ENCODE measurements around the gene GPR146.
"Not testable (repeated sequence)": the region's sequence is repeated elsewhere in the genome, so short reads cannot be mapped to it uniquely, and the experiment has no call there.

Gene GPR146

DNA sequence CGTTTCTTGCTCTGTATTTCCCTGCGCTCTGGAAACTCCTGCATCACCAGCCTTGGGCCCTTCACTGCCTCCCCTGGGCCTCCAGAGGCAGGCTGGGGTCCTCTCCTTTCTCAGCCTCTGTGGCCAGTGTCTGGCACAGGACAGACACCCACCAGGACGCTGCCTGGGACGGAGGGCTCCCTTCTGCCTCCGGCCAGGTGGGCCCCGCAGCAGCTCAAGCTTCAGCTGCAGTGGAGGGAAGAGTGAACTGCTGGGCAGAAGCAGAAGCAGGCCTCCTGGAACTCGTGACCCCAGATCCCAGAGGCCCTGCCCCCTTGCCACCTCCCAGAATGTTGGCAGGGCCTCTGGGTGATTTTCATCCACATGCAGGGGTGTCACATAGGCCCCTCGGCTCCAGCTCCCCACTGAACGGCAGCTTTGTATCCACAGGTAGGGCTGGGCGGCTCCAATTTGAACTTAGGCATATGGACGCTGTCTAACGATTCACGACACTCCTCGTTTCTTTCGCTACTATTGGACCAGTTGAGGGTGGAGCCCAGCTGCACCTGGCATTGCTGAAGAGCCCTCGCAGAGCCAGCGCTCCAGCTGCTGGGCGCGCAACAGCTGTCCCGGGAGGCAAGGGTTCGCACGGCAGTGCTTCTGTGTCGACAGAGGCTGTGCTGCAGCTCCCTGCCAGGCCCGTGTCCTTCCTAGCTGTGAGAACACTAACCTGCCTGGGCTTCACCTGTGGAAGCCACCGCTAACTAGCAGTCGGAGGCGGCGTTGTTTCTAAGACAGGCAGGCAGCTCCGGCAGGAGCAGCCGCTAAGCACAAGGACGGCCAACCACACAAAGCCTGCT, 18.4 kb upstream of the GPR146 start:
- no peak for DNase-seq (ENCODE audit: low spot score)

DNA sequence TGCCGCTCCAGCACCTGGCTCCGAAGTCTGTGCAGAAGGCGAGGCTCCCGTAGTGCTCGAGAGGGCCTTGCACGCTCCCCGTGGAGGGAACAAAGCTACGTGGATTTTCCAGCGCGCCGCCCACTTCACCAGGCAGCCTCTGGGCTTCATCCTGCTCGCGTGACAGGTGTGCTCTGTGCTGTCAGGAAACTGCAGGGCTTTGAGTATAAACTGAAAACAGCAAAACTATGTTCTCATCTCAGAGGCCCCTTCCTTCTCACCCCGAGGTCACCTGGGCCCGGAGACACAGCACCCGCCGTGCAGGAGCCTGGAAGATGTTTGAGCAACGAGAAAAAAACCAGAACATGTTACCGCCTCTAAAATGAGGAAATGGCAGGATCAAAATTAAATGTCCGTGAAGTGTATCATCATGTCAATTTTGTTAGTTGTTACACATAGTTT, 17.6 kb upstream of the GPR146 start:
- DNase-seq (ENCODE audit: low spot score) = no peak

DNA sequence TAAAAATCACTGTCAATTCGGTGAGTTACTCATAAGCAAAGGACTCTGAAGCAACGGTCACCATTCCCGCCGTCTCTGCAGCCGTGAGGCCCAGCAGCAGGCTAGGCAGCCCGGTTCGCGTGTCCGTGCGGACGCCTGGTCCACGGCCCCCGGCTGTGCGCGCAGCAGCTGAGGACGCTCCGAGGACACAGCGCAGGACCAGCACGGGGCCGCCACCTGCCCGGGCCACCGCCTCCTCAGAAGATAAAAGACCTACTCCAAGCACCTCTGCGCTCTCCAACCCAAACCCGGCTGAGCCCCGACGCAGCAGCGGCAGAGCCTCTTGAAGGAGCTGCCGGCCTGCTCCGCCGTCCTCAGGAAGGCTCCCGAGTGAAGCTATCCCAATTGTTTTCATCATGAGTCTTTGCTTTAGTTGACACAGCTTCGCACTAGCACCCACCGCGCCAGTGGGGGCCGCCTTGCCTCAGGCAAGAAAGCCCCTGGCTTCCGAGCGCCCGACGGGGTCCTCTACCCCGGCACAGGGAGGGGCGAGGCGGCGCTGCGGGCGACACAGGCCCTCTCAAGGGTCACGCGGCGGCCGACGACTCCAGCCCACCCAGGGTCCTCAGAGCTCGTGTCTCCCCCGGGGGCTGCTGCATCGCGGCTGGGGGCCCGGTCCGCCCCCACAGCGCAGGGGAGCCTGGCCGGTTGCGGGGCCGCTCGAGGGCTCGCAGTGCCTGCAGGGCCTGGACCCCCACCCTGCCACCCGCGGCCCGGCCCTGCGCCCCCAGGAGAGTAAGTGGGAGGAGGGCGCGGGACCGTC, 16.9 kb upstream of the GPR146 start:
- no peak for DNase-seq (ENCODE audit: low spot score)

DNA sequence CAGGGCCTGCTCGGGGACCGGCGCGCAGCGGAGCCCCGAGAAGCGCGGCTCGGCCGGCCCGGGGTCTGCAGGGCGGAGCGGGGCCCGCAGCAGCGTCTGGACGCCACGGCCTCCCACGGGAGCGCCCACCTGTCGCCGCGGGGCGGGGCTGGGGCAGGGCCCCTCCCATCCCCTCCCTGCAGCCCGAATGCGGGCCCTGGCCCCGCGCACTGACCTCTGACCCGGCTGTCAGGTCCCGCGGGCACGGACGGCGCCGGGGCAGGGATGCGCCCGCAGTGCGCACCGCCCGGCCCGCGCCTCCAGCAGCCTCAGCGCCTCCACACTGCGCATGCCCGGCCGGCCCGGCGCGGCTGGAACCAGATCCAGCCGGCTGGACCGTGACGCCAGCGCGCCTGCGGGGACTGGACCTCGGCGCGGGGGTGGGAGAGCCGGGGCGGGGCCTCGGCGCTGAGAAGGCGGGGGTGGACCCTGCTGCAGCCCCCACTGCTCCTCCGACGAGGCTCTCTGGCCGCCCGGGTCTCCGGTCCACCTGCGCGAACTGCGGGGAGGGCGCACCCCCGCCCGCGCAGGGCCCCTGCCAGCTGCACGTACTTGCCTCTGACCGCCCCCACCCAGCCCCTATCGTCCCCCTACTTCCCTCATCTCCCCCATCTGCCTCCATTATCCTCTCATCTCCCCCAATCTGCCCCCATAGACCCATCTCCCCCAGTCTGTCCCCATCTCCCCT, 16.1 kb upstream of the GPR146 start:
- DNase-seq (ENCODE audit: low spot score) = peak; percentile 99

DNA sequence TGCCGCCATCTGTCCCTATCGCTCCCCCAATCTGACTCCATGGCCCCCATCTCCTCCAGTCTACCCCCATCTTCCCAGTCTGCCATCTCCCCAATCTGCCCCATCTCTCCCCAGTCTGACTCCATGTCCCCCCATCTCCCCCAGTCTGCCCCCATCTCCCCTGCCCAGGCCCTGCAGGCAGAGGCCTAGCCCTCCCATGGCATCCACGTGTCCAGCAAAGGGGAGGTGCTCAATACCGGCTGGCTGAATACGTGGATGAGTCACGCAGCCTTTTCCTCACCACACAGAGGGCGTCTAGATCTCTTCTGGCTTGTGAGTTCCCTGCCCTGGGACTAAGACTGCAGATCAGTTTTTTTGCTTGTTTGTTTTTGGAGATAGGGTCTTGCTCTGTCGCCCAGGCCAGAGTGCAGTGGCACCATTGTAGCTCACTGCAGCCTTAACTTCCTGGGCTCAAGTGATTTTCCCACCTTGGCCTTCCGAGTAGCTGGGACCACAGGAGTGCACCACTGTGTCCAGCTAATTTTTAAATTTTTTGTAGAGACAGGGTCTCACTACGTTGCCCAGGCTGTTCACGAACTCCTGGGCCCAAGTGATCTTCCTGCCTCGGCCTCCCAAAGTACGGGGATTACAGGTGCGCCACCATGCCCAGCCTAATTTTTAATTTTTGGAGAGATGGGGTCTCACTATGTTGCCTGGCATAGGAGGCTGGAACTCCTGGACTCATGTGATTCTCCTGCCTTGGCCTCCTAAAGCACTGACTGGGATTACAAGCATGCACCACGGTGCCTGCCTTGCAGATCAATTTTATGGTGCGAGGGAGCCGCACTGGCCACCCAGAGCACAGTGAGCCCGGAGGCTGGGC, 15.3 kb upstream of the GPR146 start:
- DNase-seq (ENCODE audit: low spot score) = peak; percentile 98

DNA sequence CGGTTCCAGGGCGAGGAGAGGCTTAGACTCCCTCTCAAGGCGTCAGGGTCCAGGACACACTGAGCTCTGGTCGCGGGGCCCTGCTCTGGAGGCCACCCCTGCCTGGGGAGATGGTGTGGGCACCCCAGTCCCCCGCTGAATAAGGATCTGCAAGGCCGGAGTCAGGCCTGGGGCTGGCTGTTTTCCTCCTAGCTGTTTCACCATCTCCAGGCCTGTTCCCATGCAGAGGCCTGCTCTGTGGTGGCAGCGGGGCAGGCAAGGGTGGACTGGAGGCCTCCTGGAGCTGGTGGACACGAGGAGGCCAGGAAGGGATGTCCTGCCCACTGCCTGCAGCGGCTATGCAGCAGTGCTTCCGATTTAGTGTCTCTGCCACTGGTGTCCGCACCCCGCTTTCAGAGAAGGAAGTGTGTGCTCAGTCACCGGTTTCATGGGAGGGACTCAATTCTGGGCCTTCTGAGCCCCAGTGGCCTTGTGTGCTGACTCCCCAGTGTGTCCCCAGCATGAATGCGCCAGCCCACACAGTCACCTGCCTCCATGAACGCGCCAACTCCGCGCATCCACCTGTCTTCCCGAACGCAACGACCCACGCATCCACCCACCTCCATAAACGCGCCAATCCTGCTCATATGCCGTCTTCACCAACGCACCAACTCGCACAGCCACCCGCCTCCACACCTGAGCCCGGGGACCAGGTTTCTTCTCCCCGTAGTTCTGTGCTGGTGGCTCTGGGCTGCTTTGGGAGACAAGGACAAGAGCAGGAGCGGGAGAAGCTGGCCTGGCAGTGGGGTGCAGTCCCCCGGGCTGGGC, 14.5 kb upstream of the GPR146 start:
- no peak for DNase-seq (ENCODE audit: low spot score)

DNA sequence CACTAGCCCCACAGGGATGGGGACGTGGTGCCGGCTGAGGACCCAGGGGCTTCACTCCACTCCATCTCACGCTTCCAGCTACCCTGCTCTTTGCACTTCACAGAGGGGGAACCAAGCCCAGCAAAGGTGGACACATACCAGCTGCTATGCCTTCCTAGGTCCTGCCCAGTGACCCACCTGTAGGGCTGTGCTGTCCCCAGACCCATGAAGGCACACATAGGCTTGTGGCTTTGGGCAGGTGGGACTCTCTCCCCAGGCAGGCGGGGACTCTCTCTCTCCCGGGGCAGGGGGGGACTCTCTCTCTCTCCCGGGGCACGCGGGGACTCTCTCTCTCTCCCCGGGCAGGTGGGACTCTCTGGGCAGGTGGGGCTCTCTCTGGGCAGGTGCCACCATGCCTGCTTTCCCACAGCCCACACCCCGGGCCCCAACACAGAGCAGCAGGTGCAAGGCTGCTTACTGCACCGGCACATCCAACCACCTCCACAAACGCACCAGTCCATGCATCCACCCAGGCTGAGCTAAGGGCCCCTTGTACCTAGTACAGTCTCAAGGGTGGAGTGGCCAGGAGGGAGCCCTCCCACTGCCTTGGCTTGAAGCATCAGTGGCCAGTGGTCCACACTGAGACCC, 13.8 kb upstream of the GPR146 start:
- DNase-seq (ENCODE audit: low spot score) = no peak

DNA sequence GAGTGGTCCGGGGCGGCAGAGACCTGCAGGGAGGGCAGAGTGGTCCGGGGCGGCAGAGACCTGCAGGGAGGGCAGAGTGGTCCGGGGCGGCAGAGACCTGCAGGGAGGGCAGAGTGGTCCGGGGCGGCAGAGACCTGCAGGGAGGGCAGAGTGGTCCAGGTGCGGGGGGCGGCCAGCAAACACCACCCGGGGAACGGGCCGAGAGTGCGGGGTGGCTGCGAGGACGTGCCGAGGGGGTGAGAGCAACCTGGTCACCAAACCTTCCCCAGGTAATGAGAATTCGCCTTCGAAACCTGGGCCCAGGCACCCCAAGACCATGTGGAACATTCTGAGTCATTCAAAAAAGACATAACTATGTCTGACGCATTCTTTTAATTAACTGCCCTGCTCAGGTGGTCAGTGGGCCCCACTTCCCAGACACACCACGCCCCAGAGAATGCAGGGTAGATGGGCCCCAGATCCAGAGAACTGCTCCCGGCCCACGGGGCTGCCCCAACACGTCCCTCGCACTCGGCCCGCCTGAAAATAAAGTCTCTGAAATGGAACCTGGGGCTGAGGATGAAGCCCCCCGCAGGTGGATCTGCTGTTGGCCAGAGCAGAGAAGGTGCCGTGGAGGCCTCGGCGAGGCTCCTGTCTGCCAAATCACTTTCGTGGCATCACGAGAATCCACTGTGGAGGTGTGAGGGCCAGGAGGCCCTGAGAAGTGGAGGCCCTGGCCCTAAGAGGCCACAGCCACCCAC, 12.5 kb upstream of the GPR146 start:
- no peak for DNase-seq (ENCODE audit: low spot score)

DNA sequence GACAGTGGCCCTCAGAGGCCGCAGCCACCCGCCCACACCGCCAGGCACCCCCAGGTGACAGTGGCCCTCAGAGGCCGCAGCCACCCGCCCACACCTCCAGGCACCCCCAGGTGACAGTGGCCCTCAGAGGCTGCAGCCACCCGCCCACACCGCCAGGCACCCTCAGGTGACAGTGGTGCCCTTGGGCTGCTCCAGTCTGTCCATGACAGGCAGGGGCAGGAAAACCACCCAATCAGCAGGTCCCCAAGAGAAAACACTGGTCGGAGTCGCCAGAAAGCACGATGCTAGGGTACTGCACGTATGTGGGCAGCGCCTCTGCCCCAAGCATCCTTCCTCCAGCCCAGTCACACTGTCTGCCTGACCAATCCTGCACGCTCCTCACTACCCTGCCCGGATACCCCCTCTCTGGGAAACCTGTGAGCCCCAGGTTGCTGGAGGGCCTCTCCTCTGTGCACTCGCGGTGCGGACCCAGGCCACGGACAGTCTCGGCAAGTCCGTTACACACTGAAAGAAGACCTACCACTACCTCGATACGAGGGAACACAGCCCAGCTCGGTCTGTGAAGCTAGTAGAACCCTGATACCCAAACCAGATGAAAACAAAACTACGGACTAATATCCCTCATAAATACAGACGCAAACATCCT, 11.7 kb upstream of the GPR146 start:
- no peak for DNase-seq (ENCODE audit: low spot score)

DNA sequence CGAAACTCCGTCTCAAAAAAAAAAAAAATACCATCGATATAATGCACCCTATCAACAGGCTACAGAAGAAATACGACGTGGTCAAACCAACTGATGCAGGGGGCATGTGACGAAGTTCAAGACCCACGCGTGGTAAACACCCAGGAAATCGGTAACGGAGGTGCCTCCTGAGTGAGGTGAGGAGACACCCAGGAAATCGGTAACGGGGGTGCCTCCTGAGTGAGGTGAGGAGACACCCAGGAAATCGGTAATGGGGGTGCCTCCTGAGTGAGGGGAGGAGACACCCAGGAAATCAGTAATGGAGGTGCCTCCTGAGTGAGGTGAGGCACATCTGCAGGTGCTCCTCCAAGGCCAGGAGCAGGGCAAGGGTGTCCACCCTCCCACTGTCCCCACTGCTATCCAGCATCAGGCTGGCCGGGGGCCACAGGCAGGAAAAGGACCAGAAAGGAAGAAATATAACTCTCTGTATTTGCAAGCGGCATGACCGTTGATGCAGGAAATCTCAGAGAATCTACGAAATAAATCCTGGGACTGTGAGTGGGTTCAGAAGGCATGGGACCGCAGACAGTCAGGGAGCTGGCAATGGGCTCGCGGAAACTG, 10.7 kb upstream of the GPR146 start:
- no peak for DNase-seq (ENCODE audit: low spot score)

DNA sequence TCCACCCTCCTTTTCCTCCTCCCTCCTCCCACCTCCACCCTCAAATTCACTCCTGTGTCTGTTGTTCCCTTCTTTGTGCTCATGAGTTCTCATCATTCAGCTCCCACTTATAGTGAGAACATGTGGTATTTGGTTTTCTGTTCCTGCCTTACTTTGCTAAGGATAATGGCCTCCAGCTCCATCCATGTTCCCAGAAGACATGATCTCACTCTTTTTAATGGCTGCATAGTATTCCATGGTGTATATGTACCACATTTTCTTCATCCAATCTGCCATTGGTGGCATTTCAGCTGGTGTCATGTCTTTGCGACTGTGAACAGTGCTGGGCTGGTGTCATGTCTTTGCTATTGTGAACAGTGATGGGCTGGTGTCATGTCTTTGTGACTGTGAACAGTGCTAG, 9.6 kb upstream of the GPR146 start:
- not testable (repeated sequence) for DNase-seq (ENCODE audit: low spot score)

DNA sequence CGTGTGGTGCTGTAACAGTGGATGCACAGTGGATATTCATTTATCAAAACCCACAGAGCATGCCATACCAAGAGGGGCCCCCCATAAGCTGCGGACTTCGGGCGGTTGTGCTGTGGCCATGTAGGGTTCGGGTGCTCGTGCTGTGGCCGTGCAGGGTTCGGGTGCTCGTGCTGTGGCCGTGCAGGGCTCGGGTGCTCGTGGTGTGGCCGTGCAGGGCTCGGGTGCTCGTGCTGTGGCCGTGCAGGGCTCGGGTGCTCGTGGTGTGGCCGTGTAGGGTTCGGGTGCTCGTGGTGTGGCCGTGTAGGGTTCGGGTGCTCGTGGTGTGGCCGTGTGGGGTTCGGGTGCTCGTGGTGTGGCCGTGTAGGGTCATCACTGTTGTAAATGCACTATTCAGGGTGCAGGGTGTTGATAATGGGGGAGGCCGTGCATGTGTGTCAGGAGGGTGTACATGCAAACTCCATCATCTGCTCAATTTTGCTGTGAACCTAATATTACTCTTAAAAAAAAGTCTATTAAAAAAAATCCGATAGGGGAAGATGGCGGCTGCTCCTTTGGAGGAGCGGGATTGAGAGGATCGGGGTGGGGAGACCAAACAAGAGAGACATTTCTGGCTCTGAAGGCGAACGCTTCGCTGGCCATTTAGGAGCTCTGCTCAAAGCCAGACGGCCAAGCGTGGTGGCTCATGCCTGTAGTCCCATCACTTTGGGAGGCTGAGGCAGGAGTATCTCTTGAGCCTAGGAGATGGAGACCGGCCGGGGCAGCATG, 8.0 kb upstream of the GPR146 start:
- not testable (repeated sequence) for DNase-seq (ENCODE audit: low spot score)

DNA sequence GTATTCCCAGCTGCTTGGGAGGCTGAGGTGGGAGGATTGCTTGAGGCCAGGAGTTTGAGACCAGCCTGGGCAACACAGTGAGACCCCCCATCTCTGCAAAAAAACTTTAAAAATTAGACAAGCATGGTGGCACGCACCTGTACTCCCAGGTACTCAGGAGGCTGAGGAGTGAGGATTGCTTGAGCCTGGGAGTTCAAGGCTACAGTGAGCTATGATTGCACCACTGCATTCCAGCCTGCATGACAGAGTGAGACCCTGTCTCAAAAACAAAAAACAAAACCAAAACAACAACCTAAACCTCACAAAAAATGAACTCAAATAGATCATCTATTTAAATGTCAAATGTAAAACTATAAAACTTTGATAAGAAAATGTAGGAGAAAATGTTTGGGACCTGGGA, 4.1 kb upstream of the GPR146 start:
- not testable (repeated sequence) for DNase-seq (ENCODE audit: low spot score)

DNA sequence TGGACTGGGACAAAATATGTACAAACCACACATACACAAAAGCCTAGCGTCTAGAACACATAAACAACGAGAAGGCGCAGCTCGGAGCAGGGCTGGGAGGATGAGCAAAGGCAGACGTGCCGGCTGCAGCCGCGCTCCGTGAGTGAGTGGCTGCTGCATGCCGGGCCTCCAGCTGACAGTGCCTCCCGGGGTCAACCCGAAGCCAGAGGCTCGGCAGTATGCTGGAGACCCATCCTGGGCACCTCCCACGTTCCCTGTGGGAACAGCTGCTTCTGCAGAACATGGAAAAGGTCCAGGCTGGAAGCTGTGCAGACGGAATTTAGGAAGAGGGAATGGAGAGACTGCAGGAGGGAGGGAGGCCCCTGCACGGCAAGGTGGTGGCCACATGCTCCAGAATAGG, 3.6 kb upstream of the GPR146 start:
- DNase-seq (ENCODE audit: low spot score) = no peak

DNA sequence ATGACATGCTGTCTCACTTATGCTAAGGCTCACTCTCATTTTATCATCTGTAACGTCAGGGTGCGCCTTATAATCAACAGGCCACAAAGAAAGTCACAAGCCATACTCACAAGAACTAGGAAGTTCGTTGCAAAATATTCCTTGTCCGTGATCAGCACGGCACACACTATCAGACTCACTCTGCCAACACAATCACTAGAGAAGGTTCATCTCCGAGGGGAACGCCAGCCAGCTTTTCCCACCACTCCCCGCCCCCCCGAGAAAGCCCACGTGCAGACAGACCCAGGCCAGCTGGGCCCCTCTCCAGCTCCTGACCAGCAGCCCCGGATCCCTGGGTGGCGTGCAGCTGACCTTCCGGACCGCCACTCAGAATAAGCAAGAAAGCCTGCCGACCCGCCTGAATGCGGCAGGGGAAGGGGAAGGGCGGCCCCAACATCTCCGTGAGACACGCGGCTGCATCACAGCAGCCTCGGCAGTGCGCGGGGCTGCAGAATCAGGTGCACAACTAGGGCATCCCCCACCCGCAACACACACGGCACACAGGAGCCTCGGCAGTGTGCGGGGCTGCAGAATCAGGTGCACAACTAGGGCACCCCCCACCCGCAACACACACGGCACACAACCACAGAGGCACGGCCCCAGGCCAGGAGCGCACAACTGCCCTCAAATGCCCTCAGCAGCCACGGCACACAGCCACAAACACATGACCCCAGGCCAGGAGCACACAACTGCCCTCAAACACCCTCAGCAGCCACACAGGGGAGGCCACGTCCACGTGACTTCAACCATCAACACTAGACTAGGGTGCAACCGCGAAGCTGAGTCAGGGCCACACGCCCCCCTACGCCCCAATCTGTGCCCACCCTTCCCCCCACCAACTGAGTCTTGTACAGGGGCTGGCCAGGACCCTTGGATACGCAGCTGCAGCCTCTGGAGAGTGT, 2.5 kb upstream of the GPR146 start:
- no peak for DNase-seq (ENCODE audit: low spot score)

DNA sequence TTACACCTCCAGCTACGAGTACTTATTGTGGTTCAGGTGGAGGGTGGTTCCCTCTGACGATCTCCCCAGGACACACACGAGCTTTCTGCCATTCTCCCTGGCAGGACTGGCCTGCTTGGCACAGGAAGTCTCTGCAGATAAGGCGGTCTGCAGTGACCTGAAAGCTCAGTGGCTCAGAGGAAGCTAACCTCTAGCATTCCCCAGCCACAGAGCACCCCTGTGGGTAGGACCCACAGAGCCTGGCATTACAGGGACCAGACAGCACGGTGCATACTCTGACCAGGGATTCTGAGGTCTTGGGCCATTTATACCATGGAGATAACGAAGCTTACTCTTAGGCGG, 1.9 kb upstream of the GPR146 start:
- DNase-seq (ENCODE audit: low spot score) = no peak
